Loucy (cell line): ENCODE measurements around the gene PLPP7.

Experiments
- H2AFZ ChIP-seq: fragments of 200-600 bp; sonication (generic); 2 replicates; pipeline ENCODE4 v1.6.0; 2016; ENCODE audit warnings: antibody characterized with exemption, mild to moderate bottlenecking, low read length, moderate library complexity
- H3F3A ChIP-seq: fragments of 200-600 bp; 2 replicates; pipeline ENCODE4 v1.6.0; 2016; ENCODE audit warnings: antibody characterized with exemption, low read depth, mild to moderate bottlenecking
- H3K27me3 ChIP-seq: fragments of 200-600 bp; sonication (generic); 2 replicates; pipeline ENCODE4 v1.6.1; 2014; ENCODE audit warnings: low read length, mild to moderate bottlenecking; ENCODE audit not compliant: insufficient read depth, poor library complexity, severe bottlenecking
- H3K36me3 ChIP-seq: fragments of 200-600 bp; sonication (generic); 2 replicates; pipeline ENCODE4 v1.6.1; 2016; ENCODE audit warnings: low read length; ENCODE audit not compliant: insufficient read depth
- H3K4me1 ChIP-seq: fragments of 200-600 bp; sonication (generic); 2 replicates; pipeline ENCODE4 v1.5.1; 2014; ENCODE audit warnings: low read length, mild to moderate bottlenecking; ENCODE audit not compliant: insufficient read depth, poor library complexity, severe bottlenecking
- H3K4me2 ChIP-seq: fragments of 200-600 bp; sonication (generic); 2 replicates; pipeline ENCODE4 v1.6.0; 2014; ENCODE audit warnings: antibody characterized with exemption, low read length, low read depth, mild to moderate bottlenecking; ENCODE audit not compliant: poor library complexity, severe bottlenecking
- H3K4me3 ChIP-seq: fragments of 200-600 bp; sonication (generic); 2 replicates; pipeline ENCODE4 v1.5.1; 2014; ENCODE audit warnings: low read length, mild to moderate bottlenecking, mixed read lengths; ENCODE audit not compliant: poor library complexity, severe bottlenecking
- H3K79me2 ChIP-seq: fragments of 200-600 bp; sonication (generic); 2 replicates; pipeline ENCODE4 v1.6.1; 2014; ENCODE audit warnings: low read length; ENCODE audit not compliant: insufficient read depth
- H3K9ac ChIP-seq: fragments of 200-600 bp; sonication (generic); 2 replicates; pipeline ENCODE4 v1.6.0; 2014; ENCODE audit warnings: mild to moderate bottlenecking, low read depth, low read length, moderate library complexity; ENCODE audit not compliant: poor library complexity, severe bottlenecking
- H3K9me2 ChIP-seq: fragments of 200-600 bp; sonication (generic); replicated peaks from 2 replicates; pipeline ENCODE4 v1.6.1; 2016; ENCODE audit warnings: low read depth, low read length, mixed read lengths
- H3K9me3 ChIP-seq: fragments of 200-600 bp; sonication (generic); 2 replicates; pipeline ENCODE4 v1.6.1; 2014; ENCODE audit warnings: mild to moderate bottlenecking, antibody characterized with exemption, low read length, low read depth; ENCODE audit not compliant: insufficient read depth
- H4K20me1 ChIP-seq: fragments of 200-600 bp; sonication (generic); 2 replicates; pipeline ENCODE4 v1.6.0; 2014; ENCODE audit warnings: antibody characterized with exemption, low read length, mild to moderate bottlenecking; ENCODE audit not compliant: insufficient read depth, poor library complexity, severe bottlenecking
- CTCF ChIP-seq: fragments of 200-600 bp; sonication (generic); conservative IDR thresholded peaks from 2 replicates; pipeline ENCODE4 v1.5.1; 2014; ENCODE audit warnings: mild to moderate bottlenecking, antibody characterized with exemption, low read length
- EZH2phosphoT487 ChIP-seq: fragments of 200-600 bp; IDR thresholded peaks from 2 replicates; pipeline ENCODE4 v1.6.1; 2018; ENCODE audit warnings: antibody characterized with exemption, mild to moderate bottlenecking, moderate library complexity, borderline replicate concordance

Gene PLPP7

DNA sequence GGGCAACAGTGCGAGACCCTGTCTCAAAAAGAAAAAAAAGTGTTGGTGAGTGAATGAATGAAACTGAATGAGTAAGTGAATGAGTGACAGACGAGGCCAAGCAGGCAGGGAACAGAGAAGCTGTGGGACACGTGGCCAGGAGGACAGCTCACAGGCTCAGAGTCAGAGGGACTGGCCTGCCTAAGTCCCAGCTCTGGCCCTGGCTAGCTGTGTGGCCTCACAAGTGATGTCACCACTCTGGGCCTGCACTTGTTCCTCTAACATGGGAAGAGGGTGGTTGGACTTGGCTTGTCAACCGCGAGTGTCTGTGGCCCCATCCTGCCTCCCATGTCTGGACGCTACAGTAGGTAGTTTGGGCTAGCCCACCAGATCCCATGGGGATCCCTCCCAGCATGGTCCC, 4.7 kb upstream of the PLPP7 start:
- no peaks in the 10 kb centered on the region for H3K36me3 ChIP-seq
- no peaks in the 10 kb centered on the region for H3K27me3 ChIP-seq
- no peak overlapping the region for H3K4me3 ChIP-seq
- no peak overlapping the region for H2AFZ ChIP-seq
- no peak overlapping the region for H3K9ac ChIP-seq
- no peak overlapping the region for H3K4me2 ChIP-seq
- TF ChIP-seq EZH2phosphoT487 (no peak), CTCF (no peak)
- no peaks in the 10 kb centered on the region for H3F3A ChIP-seq
- no peaks in the 10 kb centered on the region for H3K9me2 ChIP-seq
- no peaks in the 10 kb centered on the region for H3K4me1 ChIP-seq
- no peaks in the 10 kb centered on the region for H3K9me3 ChIP-seq
- no peaks in the 10 kb centered on the region for H3K79me2 ChIP-seq
- H4K20me1 ChIP-seq: no peaks in the 10 kb centered on the region

DNA sequence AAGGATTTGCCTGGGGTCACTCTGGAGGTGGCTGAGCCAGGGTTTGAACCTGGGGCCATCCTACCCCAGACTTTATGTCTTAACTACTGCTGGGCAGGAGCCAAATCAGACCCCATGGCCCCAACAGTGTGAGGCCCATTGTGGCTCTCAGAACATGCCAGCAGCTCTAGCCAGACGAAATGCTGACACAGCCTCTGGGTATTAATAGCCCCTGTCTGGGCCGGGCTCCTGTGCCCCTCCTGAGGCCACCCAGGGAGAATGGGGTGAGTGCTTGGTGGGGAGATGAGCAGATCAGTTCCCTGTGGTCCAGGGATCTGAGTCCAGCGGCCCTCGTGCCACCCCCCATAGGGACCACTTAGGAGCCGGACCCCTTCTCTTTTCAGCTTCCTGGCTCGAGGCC, 2.2 kb upstream of the PLPP7 start:
- Histone ChIP-seq H3K79me2 (no peaks in the 10 kb centered on the region), H3K4me1 (no peaks in the 10 kb centered on the region), H3K9me2 (no peaks in the 10 kb centered on the region), H2AFZ (no peak overlapping the region), H3K9me3 (no peaks in the 10 kb centered on the region), H3K4me2 (no peak overlapping the region), H3K4me3 (no peak overlapping the region), H3K36me3 (no peaks in the 10 kb centered on the region), H4K20me1 (no peaks in the 10 kb centered on the region), H3F3A (no peaks in the 10 kb centered on the region), H3K27me3 (no peaks in the 10 kb centered on the region), H3K9ac (no peak overlapping the region)
- no peak for TF ChIP-seq CTCF
- no peak for TF ChIP-seq EZH2phosphoT487

DNA sequence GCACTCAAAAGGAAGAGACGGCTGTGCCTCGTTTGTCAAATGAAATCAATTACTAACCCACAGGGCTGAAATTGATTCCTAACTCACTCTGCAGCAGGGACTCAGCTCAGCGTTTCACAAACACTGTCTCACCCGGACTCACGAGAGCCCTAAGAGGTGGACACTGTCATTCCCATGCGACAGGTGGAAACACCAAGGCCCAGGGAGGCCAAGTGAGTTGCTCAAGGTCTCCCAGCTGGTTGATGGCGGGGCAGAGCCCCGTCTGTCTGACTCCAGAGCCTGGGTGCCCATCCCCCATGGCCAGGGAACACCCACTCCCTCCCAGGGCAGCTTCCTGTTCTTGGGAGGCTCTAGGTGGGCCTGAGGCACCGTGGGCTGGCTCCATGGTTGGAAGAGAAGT, 1.3 kb upstream of the PLPP7 start:
- Histone ChIP-seq H3K4me1 (no peaks in the 10 kb centered on the region), H2AFZ (no peak overlapping the region), H4K20me1 (no peaks in the 10 kb centered on the region), H3F3A (no peaks in the 10 kb centered on the region), H3K4me3 (no peak overlapping the region), H3K27me3 (no peaks in the 10 kb centered on the region), H3K36me3 (no peaks in the 10 kb centered on the region), H3K4me2 (no peak overlapping the region), H3K9me2 (no peaks in the 10 kb centered on the region), H3K79me2 (no peaks in the 10 kb centered on the region), H3K9me3 (no peaks in the 10 kb centered on the region), H3K9ac (no peak overlapping the region)
- TF ChIP-seq EZH2phosphoT487 (no peak), CTCF (no peak)
